ENCODE results near the gene ALPL. TPM values are rescaled to one million over a fixed set of nuclear protein-coding genes. Genes with fewer than 3 reads are reported as not detected.
A peak's percentile ranks its signal among the peaks of the same experiment; 100 is the strongest.
"Not testable (repeated sequence)": the region's sequence is repeated elsewhere in the genome, so short reads cannot be mapped to it uniquely, and the experiment has no call there.

The ALPL gene
- polyA plus RNA-seq, 1 experiment, result 0.45 TPM

DNA sequence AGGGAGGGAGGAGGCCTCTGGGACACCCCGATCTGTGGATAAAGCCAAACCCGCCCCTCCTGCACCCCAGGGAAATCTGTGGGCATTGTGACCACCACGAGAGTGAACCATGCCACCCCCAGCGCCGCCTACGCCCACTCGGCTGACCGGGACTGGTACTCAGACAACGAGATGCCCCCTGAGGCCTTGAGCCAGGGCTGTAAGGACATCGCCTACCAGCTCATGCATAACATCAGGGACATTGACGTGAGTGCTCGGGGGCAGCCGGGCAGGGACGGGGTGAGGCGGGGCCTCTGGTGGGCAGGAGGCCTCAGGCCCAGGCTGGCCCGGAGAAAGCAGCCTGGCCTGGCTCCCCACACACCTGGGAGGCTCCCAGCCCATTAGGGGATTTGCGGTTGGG is 54.7 kb downstream of the ALPL start:
- no peak for DNase-seq (ENCODE audit: low read depth)
- Histone ChIP-seq H3K4me3 (ENCODE audit: low read depth, low read length) (no peak overlapping the region), H3K36me3 (ENCODE audit: control insufficient read depth, insufficient read depth, low read length) (no peaks in the 10 kb centered on the region), H3K27me3 (ENCODE audit: control insufficient read depth, insufficient read depth, low read length) (0 out of 2 replicates have a peak, but pooled peaks cover 3% of the 10 kb centered on the region)
- ChIA-PET POLR2A (no interaction called here), CTCF (no interaction called here)
- TF ChIP-seq, protein P1, sequence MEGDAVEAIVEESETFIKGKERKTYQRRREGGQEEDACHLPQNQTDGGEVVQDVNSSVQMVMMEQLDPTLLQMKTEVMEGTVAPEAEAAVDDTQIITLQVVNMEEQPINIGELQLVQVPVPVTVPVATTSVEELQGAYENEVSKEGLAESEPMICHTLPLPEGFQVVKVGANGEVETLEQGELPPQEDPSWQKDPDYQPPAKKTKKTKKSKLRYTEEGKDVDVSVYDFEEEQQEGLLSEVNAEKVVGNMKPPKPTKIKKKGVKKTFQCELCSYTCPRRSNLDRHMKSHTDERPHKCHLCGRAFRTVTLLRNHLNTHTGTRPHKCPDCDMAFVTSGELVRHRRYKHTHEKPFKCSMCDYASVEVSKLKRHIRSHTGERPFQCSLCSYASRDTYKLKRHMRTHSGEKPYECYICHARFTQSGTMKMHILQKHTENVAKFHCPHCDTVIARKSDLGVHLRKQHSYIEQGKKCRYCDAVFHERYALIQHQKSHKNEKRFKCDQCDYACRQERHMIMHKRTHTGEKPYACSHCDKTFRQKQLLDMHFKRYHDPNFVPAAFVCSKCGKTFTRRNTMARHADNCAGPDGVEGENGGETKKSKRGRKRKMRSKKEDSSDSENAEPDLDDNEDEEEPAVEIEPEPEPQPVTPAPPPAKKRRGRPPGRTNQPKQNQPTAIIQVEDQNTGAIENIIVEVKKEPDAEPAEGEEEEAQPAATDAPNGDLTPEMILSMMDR (IDR thresholded peaks at IDR 0.05; ENCODE audit: insufficient read depth, low read depth, low read length), result no peak

DNA sequence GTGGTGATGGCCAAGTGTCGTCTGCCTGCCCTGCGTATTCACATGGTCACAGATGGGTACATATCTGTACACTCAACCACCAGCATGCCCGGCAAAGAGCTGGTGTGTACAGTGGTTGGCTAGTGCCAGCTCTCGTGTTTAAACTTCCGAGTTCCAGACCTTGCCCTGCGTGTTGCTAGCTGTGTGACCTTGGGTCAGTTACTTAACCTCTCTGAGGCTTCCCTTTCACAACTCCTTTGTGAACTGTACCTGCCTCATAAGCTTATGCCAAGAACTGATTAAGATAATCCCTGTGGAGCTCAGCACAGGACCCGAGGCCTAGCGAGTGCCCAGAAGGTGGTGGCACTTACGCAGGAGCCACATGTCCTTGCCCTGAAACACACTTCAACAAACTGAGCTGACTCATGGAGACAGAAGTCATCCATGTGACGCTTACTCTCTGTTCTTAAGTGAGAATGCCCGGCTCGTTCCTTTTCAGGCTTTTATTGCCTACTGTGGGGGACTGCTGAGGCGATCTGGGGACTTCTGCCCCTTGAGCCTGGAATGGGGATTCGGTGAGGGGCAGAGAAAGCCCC is 55.4 kb downstream of the ALPL start:
- TF ChIP-seq, protein P1 (IDR thresholded peaks at IDR 0.05; ENCODE audit: insufficient read depth, low read depth, low read length), result no peak
- 0 out of 2 replicates have a peak, but pooled peaks cover 3% of the 10 kb centered on the region for H3K27me3 ChIP-seq (ENCODE audit: control insufficient read depth, insufficient read depth, low read length)
- CTCF ChIA-PET, result no interaction called here
- POLR2A ChIA-PET, result no interaction called here
- no peaks in the 10 kb centered on the region for H3K36me3 ChIP-seq (ENCODE audit: control insufficient read depth, insufficient read depth, low read length)
- no peak overlapping the region for H3K4me3 ChIP-seq (ENCODE audit: low read depth, low read length)
- no peak for DNase-seq (ENCODE audit: low read depth)

DNA sequence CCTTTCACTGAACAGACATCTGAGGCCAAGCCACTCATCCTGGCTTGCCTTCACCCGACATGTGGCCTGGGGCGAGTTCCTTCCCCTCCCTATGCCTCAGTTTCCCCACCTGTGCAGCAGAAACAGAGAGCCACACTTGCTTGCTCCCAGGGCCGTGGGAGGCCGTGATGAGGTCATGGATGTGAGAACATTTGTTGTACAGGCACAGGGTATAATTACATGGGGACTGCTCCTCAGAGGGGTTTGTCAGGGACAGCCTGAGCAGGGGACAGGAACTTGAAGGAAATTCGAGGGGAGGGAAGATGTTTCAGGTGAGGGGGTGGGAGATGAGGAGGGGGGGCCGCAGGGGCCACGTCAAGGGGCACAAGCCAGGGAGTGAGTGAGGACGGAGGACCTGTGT is 56.1 kb downstream of the ALPL start:
- 0 out of 2 replicates have a peak, but pooled peaks cover 3% of the 10 kb centered on the region for H3K27me3 ChIP-seq (ENCODE audit: control insufficient read depth, insufficient read depth, low read length)
- CTCF ChIA-PET, result no interaction called here
- no peaks in the 10 kb centered on the region for H3K36me3 ChIP-seq (ENCODE audit: control insufficient read depth, insufficient read depth, low read length)
- POLR2A ChIA-PET, result no interaction called here
- no peak overlapping the region for H3K4me3 ChIP-seq (ENCODE audit: low read depth, low read length)
- no peak for DNase-seq (ENCODE audit: low read depth)
- TF ChIP-seq, protein P1 (IDR thresholded peaks at IDR 0.05; ENCODE audit: insufficient read depth, low read depth, low read length), result no peak

DNA sequence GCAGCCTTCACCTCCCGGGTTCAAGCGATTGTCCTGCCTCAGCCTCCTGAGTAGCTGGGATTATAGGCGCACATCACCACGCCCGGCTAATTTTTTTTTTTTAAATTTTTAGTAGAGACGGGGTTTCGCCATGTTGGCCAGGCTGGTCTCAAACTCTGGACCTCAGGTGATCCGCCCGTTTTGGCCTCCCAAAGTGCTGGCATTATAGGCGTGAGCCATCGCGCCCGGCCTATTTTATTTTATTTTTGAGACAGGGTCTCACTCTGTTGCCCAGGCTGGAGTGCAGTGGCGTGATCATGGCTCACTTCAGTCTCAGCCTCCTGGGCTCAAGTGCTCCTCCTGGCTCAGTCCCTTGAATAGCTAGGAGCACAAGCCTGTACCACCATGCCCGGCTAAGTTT is 57.1 kb downstream of the ALPL start:
- H3K4me3 ChIP-seq (ENCODE audit: low read depth, low read length); H3K36me3 ChIP-seq (ENCODE audit: control insufficient read depth, insufficient read depth, low read length); DNase-seq (ENCODE audit: low read depth); H3K27me3 ChIP-seq (ENCODE audit: control insufficient read depth, insufficient read depth, low read length); POLR2A ChIA-PET: not testable (repeated sequence)
- CTCF ChIA-PET, result interaction anchor here (1.6 kb wide), 1 partner anchor 57 kb away, joined by 6 read pairs; the partner anchor contains the start of gene ALPL

DNA sequence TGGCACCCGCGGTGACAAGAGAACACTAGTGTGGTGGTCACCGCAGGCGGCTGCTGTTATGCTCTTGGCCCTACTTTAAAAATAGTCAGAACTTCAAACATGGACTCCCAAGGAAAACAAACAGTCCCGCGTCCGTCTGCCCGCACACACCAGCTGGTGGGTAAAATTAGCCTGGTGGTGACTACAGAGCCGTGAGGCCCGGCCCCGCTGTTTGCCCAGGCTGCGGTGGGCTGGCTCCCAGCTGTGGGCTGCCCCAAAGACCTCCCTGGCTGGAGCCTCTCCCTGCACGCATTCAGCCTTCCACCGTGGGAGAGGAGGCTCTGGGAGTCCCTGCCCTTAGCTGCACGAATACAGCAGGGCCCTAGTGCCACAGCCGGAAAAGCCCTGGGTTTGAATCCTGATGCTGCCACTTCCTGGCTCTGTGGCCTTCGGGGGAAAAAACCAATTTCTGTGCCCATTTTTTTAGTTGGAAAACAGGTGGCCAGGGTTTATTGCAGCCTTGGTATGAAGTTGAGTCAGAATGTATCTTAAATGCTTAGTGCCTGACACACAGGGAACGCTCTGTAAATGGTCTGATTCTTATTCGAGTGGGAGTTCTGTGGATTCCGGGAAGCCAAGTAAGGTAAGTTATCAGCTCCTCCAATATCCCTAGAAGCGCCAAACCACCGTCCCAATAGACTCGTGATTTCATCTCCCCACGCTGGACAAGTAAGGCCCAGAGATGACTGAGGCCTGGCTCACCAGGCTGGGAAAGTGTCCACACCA is 58.2 kb downstream of the ALPL start:
- CTCF ChIA-PET, result interaction anchor here (1.6 to 1.8 kb wide), 3 partner anchors 58 to 197 kb away, joined by 5 to 7 read pairs (median 6); partner anchors contain the start of gene ALPL
- DNase-seq (ENCODE audit: low read depth), result peak; percentile 73
- POLR2A ChIA-PET, result no interaction called here
- Histone ChIP-seq H3K36me3 (ENCODE audit: control insufficient read depth, insufficient read depth, low read length) (no peaks in the 10 kb centered on the region), H3K27me3 (ENCODE audit: control insufficient read depth, insufficient read depth, low read length) (no peaks in the 10 kb centered on the region), H3K4me3 (ENCODE audit: low read depth, low read length) (no peak overlapping the region)
- TF ChIP-seq, protein P1 (IDR thresholded peaks at IDR 0.05; ENCODE audit: insufficient read depth, low read depth, low read length), result no peak

Measured in BJ (cell line).